Breast epithelium (tissue), 3 donors: ENCODE measurements around the gene LOX.

Experiments
- CTCF ChIP-seq, 3 donors: fragments of 450-650 bp; IDR thresholded peaks; one replicate each; pipeline ENCODE4 v1.5.1; 2016 to 2017; ENCODE audit warnings: antibody characterized with exemption in 3 of 3, mild to moderate bottlenecking in 3 of 3, moderate library complexity in 3 of 3
- POLR2A ChIP-seq: fragments of 450-650 bp; IDR thresholded peaks from one replicate; pipeline ENCODE4 v1.6.1; 2016; ENCODE audit warnings: antibody characterized with exemption, mild to moderate bottlenecking, moderate library complexity
- POLR2AphosphoS5 ChIP-seq, 3 donors: sonication (generic); formaldehyde crosslinking; IDR thresholded peaks; one replicate each; pipeline ENCODE4 v1.6.1; 2017; ENCODE audit warnings: antibody characterized with exemption in 3 of 3

GRCh38 chr5:122053181-122054109, 24.6 kb downstream of the LOX start:
- TF ChIP-seq CTCF (IDR thresholded peaks at IDR 0.05) (no peak), POLR2AphosphoS5 (IDR thresholded peaks at IDR 0.05) (no peak), POLR2A (no peak)
